Neural progenitor cell (in vitro differentiated cells): ENCODE results near the gene GCK.

Source experiments
- EZH2 ChIP-seq: fragments of 200-600 bp; sonication (generic); IDR thresholded peaks from 2 replicates; pipeline ENCODE4 v1.6.1; 2017; ENCODE audit warnings: antibody characterized with exemption, mild to moderate bottlenecking, moderate library complexity
- TF ChIP-seq, protein P1 (sequence below): fragments of 200-600 bp; sonication (generic); IDR thresholded peaks from 2 replicates; pipeline ENCODE4 v1.5.1; 2017; ENCODE audit warnings: antibody characterized with exemption, mild to moderate bottlenecking

DNA sequence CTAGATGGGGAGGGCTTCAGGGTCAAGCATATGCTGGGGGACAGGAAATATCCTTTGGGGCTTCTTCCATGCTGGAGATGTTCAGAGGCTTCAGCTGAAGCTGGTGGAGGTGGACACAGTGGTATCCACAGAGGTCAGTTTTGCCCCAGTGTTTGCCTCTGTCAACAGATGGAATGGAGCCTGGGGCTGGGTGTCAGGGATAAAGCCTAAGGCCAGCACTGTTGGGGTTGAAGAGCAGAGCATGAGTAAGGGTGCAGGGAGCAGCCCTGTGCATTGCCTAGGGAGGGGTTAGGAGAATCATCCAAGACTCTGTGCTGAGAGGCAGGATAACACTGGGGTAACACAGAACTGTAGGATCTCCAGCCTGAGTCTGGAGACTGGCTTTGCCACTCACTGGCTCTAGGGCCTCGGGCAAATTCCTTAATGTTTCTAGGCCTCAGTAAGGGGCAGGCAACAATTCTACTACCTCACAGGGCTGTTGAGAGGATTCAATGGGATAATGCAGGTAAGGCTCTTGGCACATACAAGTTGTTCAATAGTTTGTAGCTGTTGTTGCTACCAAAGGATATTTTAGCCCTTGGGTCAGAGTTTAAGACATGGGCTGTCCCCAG lies 26.3 kb downstream of the GCK start:
- no peak for TF ChIP-seq EZH2
- TF ChIP-seq, protein P1, sequence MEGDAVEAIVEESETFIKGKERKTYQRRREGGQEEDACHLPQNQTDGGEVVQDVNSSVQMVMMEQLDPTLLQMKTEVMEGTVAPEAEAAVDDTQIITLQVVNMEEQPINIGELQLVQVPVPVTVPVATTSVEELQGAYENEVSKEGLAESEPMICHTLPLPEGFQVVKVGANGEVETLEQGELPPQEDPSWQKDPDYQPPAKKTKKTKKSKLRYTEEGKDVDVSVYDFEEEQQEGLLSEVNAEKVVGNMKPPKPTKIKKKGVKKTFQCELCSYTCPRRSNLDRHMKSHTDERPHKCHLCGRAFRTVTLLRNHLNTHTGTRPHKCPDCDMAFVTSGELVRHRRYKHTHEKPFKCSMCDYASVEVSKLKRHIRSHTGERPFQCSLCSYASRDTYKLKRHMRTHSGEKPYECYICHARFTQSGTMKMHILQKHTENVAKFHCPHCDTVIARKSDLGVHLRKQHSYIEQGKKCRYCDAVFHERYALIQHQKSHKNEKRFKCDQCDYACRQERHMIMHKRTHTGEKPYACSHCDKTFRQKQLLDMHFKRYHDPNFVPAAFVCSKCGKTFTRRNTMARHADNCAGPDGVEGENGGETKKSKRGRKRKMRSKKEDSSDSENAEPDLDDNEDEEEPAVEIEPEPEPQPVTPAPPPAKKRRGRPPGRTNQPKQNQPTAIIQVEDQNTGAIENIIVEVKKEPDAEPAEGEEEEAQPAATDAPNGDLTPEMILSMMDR = no peak
